GM12891 (cell line): ENCODE results near the gene KRT31.

ENCODE experiments used
- PAX5 ChIP-seq: IDR thresholded peaks from 2 replicates; pipeline ENCODE4 v1.6.1; 2011; ENCODE audit warnings: low read length, moderate library complexity, mild to moderate bottlenecking; ENCODE audit not compliant: insufficient read depth, severe bottlenecking
- POLR2A ChIP-seq: IDR thresholded peaks from 2 replicates; pipeline ENCODE4 v1.6.1; 2011; ENCODE audit warnings: low read depth, low read length, control low read depth
- POLR2AphosphoS5 ChIP-seq: IDR thresholded peaks from 2 replicates; pipeline ENCODE4 v1.6.1; 2011; ENCODE audit warnings: low read depth, low read length, control low read depth
- POU2F2 ChIP-seq: IDR thresholded peaks from 2 replicates; pipeline ENCODE4 v1.6.1; 2011; ENCODE audit warnings: low read depth, mild to moderate bottlenecking, control low read depth, low read length, moderate library complexity
- SPI1 ChIP-seq: IDR thresholded peaks from 2 replicates; pipeline ENCODE4 v1.6.1; 2011; ENCODE audit warnings: low read depth, low read length, control low read depth
- TAF1 ChIP-seq: IDR thresholded peaks from 2 replicates; pipeline ENCODE4 v1.6.1; 2011; ENCODE audit warnings: low read depth, low read length, control low read depth

DNA sequence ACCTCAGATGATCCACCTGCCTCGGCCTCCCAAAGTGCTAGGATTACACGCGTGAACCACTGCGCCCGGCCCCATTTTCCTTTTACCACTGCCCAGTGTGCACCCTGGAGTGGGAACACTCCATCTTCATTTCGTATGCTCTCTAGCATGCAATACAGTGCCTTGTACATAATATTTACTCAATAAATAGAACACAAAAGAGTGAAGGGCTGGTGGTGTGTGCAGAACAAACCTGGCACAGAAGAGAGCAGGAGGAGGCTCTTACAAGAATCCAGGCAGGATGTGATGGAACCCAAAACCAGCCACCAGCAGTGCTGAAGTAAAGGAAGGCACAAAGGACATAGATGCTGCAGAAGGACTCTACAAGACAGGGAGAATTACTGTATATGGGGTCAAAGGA lies 19.7 kb upstream of the KRT31 start:
- TF ChIP-seq POLR2A (no peak), POLR2AphosphoS5 (no peak), TAF1 (no peak), PAX5 (no peak), SPI1 (no peak), POU2F2 (no peak)
